ENCODE data around the gene HHAT.

Gene HHAT

GRCh38 chr1:210685295-210685650 is 356.6 kb downstream of the HHAT start:
- DNase-seq (ENCODE audit: low read depth) = no peak

- DNase-seq (ENCODE audit: low read depth) = no peak
Measured at GRCh38 chr1:210686841-210687240, 358.1 kb downstream of the HHAT start.

DNA sequence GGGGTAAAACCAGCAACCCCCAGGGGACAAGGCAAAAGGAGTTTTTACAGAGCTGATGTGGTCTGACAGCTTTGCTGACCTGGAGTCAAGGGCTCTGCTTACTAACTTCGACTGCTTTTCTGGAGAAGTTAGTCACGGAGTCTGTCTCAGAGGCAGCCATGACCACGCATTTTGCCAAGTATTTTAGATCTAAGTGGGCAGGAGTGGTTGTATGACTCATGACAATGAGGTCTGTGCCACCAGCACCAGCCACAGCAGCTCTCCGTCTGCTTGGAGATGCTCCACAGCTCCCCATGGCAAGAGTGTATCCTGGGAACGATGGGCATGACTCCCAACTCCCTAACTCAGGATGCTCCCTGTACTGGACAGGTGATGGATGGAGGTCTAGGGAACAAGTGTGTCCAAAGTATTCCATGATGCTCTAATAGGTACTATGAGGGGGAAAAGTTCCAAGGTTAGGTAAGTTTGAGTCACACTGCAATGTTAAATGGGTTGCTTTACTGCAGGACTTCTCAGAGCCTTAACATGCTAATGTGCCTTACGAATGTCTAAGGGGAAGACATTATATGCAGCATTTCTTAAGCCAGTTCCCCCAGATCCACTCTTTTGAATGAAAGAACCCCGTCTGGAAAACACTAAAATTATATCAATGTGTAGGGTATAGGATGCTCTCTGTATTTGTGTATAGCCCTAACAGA is 359.0 kb downstream of the HHAT start:
- no peak for DNase-seq (ENCODE audit: low read depth)

- DNase-seq (ENCODE audit: low read depth) = no peak
Measured at GRCh38 chr1:210688512-210689234, 360.0 kb downstream of the HHAT start.

- DNase-seq (ENCODE audit: low read depth) = no peak
Measured at GRCh38 chr1:210689826-210690225, 361.1 kb downstream of the HHAT start.

DNA sequence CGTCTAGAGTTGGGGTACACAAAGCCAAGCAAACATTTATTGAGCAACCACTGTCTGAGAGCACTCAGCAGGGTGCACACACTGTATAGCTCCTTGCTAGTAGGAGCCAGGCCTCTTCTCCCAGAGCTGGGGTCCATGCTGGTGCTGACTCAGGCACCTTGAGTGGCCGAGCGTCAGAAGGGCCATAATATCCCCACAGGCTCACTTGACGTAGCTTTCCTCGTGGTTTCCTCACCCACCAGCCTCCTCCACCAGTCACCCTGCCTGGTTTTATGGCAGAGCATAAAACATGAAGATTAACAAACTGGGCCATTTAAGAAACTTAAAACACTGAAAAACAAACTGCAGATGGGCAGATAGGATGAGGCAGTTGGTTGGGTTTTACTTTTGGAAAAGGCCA is 361.5 kb downstream of the HHAT start:
- no peak for DNase-seq (ENCODE audit: low read depth)

- DNase-seq (ENCODE audit: low read depth) = no peak
Measured at GRCh38 chr1:210691039-210691610, 362.4 kb downstream of the HHAT start.

DNA sequence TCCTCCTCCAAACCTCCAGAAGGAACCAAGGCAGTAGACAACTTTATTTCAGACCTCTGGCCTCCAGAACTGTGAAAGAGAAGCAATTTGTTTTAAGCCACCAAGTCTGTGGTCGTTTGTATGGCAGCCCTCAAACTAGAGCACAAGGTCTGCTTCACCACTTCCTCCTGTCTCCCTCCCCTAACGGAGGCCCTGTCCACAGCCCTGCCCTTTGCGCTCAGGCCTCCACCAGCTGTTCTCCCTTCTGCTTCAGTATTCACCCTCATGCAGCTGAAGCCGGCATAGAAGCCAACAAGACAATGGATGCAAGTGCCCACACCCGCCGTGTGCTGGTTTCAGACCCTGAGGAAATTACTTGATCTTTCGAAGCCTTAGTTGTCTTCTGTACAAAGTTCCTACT is 364.1 kb downstream of the HHAT start:
- no peak for DNase-seq (ENCODE audit: low read depth)

DNA sequence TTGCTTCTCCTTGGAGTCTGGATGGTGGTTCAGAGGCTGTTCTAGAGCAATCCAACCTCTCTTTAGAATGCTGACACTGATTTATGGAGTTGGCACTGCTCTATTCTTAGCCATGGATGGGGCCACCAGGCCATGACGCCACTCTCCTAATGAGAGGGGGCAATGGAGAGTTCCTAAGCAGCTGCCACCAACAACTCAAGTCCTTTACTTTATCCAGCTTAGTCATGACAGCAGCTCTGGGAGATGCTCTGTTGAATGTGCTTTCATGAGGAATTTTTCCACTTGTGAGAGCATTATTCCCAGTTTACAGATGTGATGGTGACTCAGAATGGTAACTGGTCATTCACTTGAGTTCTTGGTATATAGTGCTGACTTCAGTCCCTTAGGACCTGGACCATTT is 366.3 kb downstream of the HHAT start:
- DNase-seq (ENCODE audit: low read depth) = no peak

- no peak for DNase-seq (ENCODE audit: low read depth)
Measured at GRCh38 chr1:210696709-210697108, 368.0 kb downstream of the HHAT start.

DNA sequence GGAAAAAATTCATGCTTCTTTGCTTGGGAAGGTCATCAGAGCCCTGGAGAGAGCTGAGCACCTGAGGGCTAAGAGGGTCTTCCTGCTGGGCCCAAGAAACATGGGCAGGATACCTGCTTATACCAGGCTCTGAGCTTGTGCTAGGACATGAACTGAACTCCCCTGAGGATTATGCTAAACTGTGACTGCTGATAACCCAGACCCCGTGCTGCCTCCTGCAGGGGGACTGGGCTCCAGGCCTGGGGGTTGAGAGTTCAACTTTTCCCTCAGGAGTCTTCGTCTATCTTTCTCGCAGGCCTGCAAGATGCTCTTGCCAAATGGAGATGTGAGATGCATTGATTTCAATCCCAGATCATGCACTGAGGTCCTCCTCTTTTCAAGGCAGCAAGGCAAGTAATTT is 368.5 kb downstream of the HHAT start:
- no peak for DNase-seq (ENCODE audit: low read depth)

- no peak for DNase-seq (ENCODE audit: low read depth)
Measured at GRCh38 chr1:210698661-210699060, 370.0 kb downstream of the HHAT start.

DNA sequence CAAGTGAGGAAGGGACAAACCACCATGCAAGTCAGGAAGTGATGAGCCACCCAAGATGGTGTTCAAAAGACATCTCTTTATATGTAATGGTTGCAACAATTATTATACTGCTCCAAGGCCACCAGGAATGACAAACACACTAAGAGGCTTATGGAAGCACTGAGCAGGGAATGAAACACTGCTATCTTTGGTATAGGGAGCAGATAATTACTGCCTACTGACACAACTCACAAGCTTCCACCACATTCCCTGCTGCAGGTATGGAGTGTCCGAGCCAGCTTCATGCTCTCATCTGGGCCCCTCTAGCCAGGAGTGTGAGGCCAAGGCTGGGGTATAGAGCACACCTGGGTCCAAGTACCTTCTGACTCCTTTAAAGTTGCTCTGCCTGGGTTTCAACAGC is 371.4 kb downstream of the HHAT start:
- no peak for DNase-seq (ENCODE audit: low read depth)

GRCh38 chr1:210700511-210700910 is 371.8 kb downstream of the HHAT start:
- no peak for DNase-seq (ENCODE audit: low read depth)

DNA sequence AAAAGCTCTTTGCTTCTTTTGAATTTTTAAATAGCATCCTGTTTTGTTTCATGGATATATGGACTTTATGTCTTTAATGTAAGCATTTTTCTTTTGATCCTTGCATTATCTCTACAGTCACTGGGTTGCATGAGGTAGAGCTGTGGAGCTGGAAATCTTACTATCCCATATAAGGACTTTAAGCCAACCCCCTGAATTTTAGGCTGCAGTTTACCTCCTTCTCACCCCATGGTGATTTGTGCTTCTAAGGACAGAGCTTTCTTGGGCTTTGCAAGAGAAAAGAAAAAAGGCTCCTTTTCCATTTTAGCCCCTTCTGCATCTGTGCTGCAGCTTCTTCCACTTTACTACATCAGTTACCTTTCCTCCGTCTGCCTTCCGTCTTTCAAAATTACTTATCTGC is 373.8 kb downstream of the HHAT start:
- no peak for DNase-seq (ENCODE audit: low read depth)

DNA sequence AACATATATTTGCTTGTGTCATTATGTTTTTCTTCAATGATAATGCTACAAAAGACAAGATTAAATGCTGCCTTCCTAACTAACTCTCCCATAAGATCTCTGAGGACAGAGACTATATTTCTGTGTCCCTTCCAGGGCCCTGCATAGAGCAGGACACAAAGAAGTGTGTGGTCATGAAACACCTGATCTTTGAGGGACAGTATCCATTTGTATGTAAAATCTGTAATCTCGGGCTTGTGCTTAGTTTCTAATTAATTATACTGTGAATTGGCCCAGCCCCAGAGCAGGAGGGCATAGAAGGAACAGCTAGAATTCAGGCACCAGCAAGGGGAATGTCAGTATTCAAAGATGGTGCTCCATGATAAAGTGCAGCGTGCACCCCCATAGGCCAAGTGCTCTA is 374.9 kb downstream of the HHAT start:
- DNase-seq (ENCODE audit: low read depth) = no peak

- no peak for DNase-seq (ENCODE audit: low read depth)
Measured at GRCh38 chr1:210705086-210705485, 376.4 kb downstream of the HHAT start.

- DNase-seq (ENCODE audit: low read depth) = no peak
Measured at GRCh38 chr1:210706246-210706645, 377.5 kb downstream of the HHAT start.

- DNase-seq (ENCODE audit: low read depth) = no peak
Measured at GRCh38 chr1:210707300-210708240, 378.9 kb downstream of the HHAT start.

DNA sequence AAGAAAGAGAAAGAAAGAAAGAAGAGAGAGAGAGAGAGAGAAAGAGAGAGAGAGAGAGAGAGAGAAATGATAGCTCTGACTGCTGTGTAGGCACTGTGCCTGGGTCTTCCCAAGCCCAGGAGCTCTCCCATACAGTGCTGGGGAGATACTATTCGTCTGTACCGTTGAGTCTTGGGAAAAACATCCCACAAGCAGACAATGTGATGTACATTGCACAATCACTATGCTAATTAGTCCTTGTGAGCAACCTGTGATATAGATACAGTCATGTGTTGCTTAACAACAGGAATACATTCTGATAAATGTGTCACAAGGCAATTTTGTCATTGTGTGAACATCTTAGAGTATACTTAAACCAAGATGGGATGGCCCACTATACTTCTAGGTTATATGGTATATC is 381.0 kb downstream of the HHAT start:
- DNase-seq (ENCODE audit: low read depth) = no peak

DNA sequence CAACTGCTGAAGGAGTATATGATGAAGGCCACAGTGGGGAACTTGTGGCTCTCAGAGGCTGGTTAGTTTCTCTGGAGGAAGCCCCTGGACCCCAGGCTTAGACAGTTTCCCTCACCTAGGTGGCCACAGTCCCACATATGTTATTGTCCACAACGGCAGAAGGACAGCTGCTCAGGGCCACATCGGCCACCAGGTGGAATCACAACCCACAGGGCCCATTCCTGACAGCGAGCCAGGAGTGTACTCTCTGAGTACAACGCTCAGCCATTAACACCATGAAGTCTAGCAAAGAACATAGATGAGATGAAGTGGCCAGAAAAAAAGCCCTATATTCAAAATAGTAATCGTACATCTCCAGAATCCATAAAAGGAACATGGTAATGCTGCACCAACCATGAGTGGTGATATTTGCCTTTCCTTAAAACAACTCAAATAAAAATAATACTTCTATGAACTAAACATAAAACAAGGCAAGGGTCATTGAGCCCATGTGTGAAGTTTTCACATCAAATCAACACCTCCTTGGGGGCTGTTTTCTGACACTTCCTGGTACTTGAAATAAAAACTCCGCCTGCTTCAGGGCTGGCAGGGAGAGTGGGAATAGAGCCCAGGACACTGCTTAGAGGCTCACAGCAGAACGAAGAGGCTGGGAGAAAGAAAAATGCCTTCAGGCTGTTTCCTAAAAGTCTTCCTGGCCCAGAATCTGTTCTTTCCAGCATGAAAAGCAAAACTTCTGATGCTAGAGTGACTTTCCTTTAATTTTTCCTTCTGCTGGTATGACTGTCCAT is 383.3 kb downstream of the HHAT start:
- no peak for DNase-seq (ENCODE audit: low read depth)

- no peak for DNase-seq (ENCODE audit: low read depth)
Measured at GRCh38 chr1:210715072-210715471, 386.4 kb downstream of the HHAT start.
